H1 (cell line): ENCODE results near the gene IPO9. TPM values are rescaled to one million over a fixed set of nuclear protein-coding genes. Genes with fewer than 3 reads are reported as not detected.
A peak's percentile ranks its signal among the peaks of the same experiment; 100 is the strongest.

Source experiments
- CHD7 ChIP-seq: fragments of 300-600 bp; sonication (generic); IDR thresholded peaks from 2 replicates; pipeline ENCODE4 v1.7.1; 2012; ENCODE audit warnings: low read length, moderate library complexity, mild to moderate bottlenecking, inconsistent platforms; ENCODE audit not compliant: insufficient replicate concordance
- E2F6 ChIP-seq: IDR thresholded peaks from 2 replicates; pipeline ENCODE4 v1.6.1; 2012; ENCODE audit warnings: inconsistent platforms
- RBBP5 ChIP-seq: IDR thresholded peaks from 2 replicates; pipeline ENCODE4 v1.7.1; 2012; ENCODE audit warnings: low read depth, mild to moderate bottlenecking, inconsistent platforms, low read length, moderate library complexity, borderline replicate concordance
- RNF2 ChIP-seq: fragments of 200-900, 300-1000 bp; sonication (generic); IDR thresholded peaks from 2 replicates; pipeline ENCODE4 v1.7.1; 2016; ENCODE audit warnings: borderline replicate concordance, low read depth, mild to moderate bottlenecking, antibody characterized with exemption, low read length; ENCODE audit not compliant: poor library complexity, severe bottlenecking; ENCODE audit errors: missing control alignments
- TAF1 ChIP-seq: IDR thresholded peaks from 2 replicates; pipeline ENCODE4 v1.6.1; 2011; ENCODE audit warnings: mild to moderate bottlenecking, low read depth, low read length
- USF2 ChIP-seq: IDR thresholded peaks from 2 replicates; pipeline ENCODE4 v1.6.1; 2011; ENCODE audit warnings: low read length, improper control_type of control experiment
- polyA plus RNA-seq, 7 experiments: library from polyadenylated mRNA; depleted of rRNA in 3 of 7; stranded (reverse) in 5 of 7; unstranded in 2 of 7; fragments of >200 nt in 5 of 7; fragments of 200-250 nt in 2 of 7; gene quantifications; 1 replicate in 5 of 7; 2 replicates in 1 of 7; 4 replicates in 1 of 7; pipeline versions ENCODE4 v1.2.1 to v1.2.3, GENCODE V29; 2011 to 2013; ENCODE audit warnings: missing spikeins in 2 of 7, mixed read lengths in 2 of 7
- total RNA-seq: library from RNA; stranded (reverse); fragmentation: NEBNext Ultra II Directional; extraction: Animal tissue kit (Norgen Biotek cat#: 25700); gene quantifications from 2 replicates; pipeline ENCODE4 v1.2.1, GENCODE V29; 2021

IPO9 gene
- total and polyA plus RNA-seq, 2 of the 8 experiments (the other 6 are each of a cell fraction or from before 2014, with no cell fraction given): 61.0 to 122 TPM

GRCh38 chr1:201828820-201829774 is at the start of gene IPO9 (continued):
- no peak for TF ChIP-seq CHD7
- TF ChIP-seq USF2: no peak
- TF ChIP-seq E2F6: peak; percentile 50
- TF ChIP-seq RNF2: no peak
- TF ChIP-seq TAF1: peak; percentile 96
- peak; percentile 95 for TF ChIP-seq RBBP5
